ENCODE results near the gene TOR2A.

TOR2A gene

GRCh38 chr9:127693697-127694096, 41.4 kb downstream of the TOR2A start:
- DNase-seq = no peak

GRCh38 chr9:127693143-127693542, 42.0 kb downstream of the TOR2A start:
- DNase-seq = no peak

- DNase-seq = no peak
Observed at GRCh38 chr9:127692071-127692470, 43.0 kb downstream of the TOR2A start.

- DNase-seq = no peak
Observed at GRCh38 chr9:127690735-127691134, 44.4 kb downstream of the TOR2A start.

- DNase-seq = no peak
Observed at GRCh38 chr9:127689329-127690000, 45.6 kb downstream of the TOR2A start.

GRCh38 chr9:127686461-127687393, 48.4 kb downstream of the TOR2A start:
- DNase-seq = no peak

GRCh38 chr9:127684576-127684975, 50.5 kb downstream of the TOR2A start:
- no peak for DNase-seq

GRCh38 chr9:127683723-127684122, 51.4 kb downstream of the TOR2A start:
- no peak for DNase-seq

GRCh38 chr9:127682351-127683136, 52.5 kb downstream of the TOR2A start:
- no peak for DNase-seq

All from effector CD4-positive, alpha-beta T cell (primary cell).